ENCODE data around the gene NWD2.

NWD2 gene

GRCh38 chr4:37443137-37443536 is 198.6 kb downstream of the NWD2 start:
- no peak for DNase-seq

- DNase-seq, result no peak
Measured at GRCh38 chr4:37445023-37445422, 200.5 kb downstream of the NWD2 start.

DNA sequence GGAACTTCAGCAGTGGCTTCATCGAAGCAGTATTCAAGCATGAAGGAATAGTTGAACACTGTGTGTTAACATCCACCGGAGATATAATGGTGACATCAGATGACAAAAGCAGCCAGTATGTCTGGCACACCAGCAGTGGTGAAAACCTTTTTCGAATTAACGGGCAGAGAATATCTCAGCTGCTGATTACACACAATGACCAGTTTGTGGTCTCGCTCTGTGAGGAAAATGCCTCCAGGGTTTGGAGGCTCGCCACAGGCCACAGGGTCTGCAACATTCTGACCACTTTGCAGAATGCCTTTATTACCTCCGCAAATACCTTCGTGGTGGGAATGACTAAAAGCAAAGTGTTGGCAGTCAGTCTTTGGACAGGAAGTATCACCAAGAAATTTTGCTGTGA is 201.5 kb downstream of the NWD2 start:
- DNase-seq, result no peak

DNA sequence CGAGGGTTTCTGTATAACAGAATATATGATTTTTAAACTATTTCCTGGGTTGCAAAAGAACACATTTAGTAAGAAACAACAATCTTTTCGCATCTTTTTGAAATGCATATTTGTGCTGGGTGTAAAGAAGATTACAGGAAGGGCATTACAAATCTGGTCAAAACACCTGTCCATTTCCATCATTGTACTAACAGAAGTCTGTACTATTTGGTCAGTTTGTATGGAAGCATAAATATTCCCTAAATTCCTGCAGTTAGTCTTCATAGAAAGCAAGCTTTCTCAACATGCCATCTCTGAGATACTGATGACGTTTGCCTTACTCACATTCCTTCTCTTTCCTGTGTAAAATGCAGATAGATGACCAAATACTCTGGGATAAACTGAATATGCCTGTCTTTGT is 203.3 kb downstream of the NWD2 start:
- DNase-seq, result no peak

- no peak for DNase-seq
Measured at GRCh38 chr4:37450309-37450708, 205.8 kb downstream of the NWD2 start.

DNA sequence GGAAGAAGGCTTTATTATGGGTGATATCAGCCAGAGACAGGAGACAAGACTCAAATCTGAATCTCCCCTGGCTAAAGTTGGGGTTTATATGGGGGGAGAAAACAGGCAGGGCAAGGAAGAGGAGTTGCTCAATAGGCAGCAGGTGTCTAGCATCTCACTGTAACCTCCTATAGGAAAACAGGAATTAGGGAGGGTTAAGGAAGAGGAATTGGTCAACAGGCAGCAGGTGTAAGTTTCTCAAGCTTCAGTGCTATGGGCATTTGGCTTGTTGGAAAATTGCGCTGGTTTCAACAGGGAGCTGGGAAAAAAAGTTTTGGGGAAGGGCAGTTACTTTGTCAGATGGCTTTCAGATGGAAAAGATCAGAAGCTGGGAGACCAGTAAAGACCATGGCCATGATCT is 206.4 kb downstream of the NWD2 start:
- no peak for DNase-seq

- DNase-seq, result no peak
Measured at GRCh38 chr4:37451656-37452055, 207.1 kb downstream of the NWD2 start.

DNA sequence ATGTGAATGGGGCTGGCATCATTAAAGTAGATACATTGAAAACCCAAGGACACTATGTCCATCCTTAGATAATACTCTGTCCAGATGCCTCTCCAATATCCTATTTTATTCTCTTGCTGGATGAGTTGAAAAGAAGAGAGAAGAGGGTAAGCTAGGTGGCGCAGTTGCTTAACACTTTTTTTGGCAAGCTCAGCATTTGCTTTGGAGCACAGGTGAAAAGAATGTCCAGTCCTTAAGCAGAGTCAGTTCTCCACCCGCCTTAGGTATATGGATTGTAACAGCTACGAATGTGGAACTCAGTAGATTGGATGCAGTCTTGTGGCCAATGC is 208.4 kb downstream of the NWD2 start:
- peak; percentile 20 for DNase-seq

DNA sequence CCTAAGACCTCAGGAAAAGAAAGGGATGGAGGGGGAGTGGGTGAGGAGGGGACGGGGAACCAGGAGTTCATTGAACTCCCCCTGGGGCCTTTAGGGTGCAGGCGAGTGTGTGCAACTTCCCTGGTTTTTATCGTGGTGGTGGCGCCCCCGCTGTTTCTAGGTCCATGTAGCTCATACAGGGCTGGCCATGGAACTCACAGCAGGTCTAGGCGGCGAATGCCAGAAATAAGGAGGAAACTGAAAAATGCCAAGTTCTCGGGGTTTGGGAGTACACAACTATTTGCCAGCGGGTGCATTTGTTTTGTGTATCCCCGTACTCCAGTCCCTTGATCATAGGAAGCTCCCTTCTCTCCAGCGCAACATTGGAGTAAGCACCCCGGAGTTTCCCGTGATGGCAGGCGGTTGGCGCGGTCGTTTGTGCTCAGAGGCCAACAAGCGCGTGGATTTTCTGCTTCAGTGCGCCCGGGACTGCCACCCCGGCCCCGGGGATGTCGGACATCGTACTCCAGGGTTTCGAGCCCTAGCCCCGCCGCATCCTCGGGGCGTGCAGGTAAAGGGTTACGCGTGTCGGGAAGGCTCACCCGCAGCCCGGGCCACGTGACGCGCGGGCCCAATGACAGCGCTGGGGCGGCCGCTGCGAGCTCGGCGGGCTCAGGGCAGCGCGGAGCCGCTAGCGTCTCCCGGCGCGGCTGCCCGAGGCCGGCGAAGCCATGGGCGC is 208.9 kb downstream of the NWD2 start:
- DNase-seq, result no peak

- no peak for DNase-seq
Measured at GRCh38 chr4:37453999-37454800, 209.7 kb downstream of the NWD2 start.

DNA sequence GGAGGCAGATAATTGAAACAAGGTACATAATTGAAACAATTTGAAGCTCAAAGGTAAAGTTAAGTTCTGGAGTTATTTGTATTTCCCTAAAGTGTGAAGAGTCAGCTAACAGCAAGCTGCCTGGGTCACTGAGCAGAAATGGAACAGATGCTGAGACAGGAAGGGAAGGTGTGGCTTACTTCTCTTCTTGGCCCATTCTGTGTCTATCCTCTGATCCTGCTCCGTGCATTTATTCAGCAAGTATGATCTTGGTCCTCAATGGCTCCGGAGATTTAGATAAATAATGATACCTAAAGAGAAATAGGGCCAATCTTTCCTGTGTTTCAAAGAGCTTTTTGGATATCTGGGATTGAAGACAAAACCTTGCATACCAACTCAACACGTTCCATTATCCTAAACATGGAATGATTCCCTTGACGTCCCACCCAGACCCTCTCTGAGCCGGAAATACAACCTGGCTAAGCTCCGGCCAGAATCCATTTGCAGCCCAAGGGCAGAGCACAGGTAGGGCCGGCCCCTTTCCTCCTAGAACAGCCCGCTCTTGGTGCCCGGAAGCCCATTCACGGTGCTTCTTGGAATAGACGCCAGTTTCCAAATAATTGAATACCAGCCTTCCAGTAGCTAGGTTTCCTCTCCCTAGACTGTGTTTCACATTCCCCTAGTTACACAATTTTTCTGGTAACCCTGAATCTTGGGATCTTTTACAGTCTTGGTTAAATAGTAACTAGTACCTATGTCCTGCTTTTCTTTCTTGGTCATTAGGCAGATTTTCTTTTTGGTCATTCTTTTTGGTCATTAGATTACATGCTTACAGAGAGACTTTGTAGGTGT is 211.0 kb downstream of the NWD2 start:
- DNase-seq, result no peak

- DNase-seq, result no peak
Measured at GRCh38 chr4:37461801-37462200, 217.3 kb downstream of the NWD2 start.

- DNase-seq, result no peak
Measured at GRCh38 chr4:37463033-37463856, 218.7 kb downstream of the NWD2 start.

GRCh38 chr4:37464373-37465128 is 220.0 kb downstream of the NWD2 start:
- no peak for DNase-seq

- DNase-seq, result no peak
Measured at GRCh38 chr4:37465296-37465695, 220.8 kb downstream of the NWD2 start.

- DNase-seq, result no peak
Measured at GRCh38 chr4:37465845-37466244, 221.3 kb downstream of the NWD2 start.

DNA sequence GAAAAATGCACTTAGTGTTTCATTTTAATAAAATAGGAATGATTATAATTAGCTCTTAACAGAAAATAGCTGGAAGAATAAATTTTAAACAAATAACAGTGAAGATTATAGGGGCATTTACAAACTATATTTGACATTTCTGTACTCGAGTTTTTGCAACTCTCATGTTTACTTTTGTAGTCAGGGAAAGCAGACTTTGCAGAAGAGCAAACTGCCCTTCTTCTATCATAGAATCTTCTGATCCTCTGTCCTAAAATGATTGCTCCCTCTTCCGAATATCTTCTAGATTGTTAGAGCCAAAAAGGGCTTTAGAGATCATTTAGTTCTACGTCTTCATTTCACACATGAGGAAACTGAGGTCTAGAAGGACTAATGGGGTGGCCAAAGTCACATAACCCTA is 222.7 kb downstream of the NWD2 start:
- DNase-seq, result no peak

DNA sequence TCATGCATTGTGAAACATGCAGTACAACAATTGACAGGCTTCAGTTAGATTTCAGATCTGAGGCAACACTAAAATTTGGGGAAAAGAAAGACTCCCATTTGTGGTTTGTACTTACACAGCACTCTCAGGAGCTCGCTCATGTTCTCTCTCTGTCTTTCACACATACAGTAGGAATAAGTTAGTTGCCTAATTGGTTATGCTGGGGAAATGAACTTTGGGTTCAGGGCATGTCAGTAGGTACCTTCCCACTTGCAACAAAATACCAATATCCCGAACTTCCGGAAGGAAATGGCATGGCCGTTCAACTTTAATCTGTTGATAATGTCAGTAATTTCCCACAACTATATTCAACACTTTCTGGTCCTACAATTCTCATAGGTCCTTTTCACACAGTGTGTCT is 223.3 kb downstream of the NWD2 start:
- no peak for DNase-seq

DNA sequence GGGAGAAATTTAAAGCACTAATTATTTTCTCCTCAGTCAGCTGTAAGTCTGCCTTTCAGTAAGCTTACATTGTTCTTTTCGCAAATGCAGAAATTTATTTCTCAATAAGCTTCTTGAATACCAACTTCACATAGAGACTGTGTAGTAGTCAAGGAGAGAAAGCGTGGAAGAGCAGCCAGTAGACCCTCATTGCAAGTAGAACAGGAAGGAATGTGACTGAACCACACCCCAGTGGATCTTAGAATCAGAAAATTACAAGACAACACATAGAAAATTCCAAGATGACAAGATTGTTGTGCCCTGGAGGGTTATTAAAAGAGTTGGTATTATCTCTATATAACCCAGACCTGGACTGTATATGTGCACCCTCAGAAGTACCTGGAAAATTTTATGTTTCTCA is 224.7 kb downstream of the NWD2 start:
- no peak for DNase-seq

- DNase-seq, result no peak
Measured at GRCh38 chr4:37470245-37470644, 225.7 kb downstream of the NWD2 start.

DNA sequence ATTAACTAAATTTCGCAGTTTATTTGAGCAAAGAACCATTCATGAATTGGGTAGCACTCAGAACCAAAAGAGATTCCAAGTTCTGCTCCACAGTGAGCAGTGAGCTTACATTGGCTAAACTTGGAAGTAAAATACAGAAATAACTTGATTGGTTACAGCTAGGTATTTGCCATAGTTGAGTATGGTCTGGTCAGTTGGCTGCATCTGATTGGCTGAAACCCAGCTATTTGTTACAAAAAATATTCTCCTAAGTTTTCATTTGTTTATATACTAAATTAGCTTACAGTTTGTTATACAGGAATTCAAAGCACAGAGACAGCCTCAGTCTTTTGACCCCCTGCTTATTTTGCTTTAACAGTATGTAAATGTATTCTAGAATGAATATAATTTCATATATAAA is 226.6 kb downstream of the NWD2 start:
- DNase-seq, result no peak

- DNase-seq, result no peak
Measured at GRCh38 chr4:37471971-37472370, 227.4 kb downstream of the NWD2 start.
